NCI-H128 (cell line): ENCODE measurements around the gene PDGFC.

Source experiments
- DNase-seq: peaks from one replicate; lab custom pipeline; 2025; ENCODE audit not compliant: unreplicated experiment; lab: John Stamatoyannopoulos, UW

Gene PDGFC

GRCh38 chr4:156971676-156972378 is at the start of gene PDGFC:
PDGFC (minus strand) TSS chr4:156971799; CDS start chr4:156970903, 896 bp downstream.
- DNase-seq, result no peak

- no peak for DNase-seq
Observed at GRCh38 chr4:157020882-157021281, 49.3 kb upstream of the PDGFC start.

- DNase-seq, result no peak
Observed at GRCh38 chr4:157018920-157019490, 47.4 kb upstream of the PDGFC start.

GRCh38 chr4:157014621-157015591 is 43.3 kb upstream of the PDGFC start:
- DNase-seq, result no peak

GRCh38 chr4:157013656-157014055 is 42.1 kb upstream of the PDGFC start:
- DNase-seq, result no peak

GRCh38 chr4:157012781-157013180 is 41.2 kb upstream of the PDGFC start:
- no peak for DNase-seq

GRCh38 chr4:157012296-157012695 is 40.7 kb upstream of the PDGFC start:
- no peak for DNase-seq

GRCh38 chr4:157010630-157011029 is 39.0 kb upstream of the PDGFC start:
- DNase-seq, result no peak

- DNase-seq, result no peak
Observed at GRCh38 chr4:157005831-157006230, 34.2 kb upstream of the PDGFC start.

- no peak for DNase-seq
Observed at GRCh38 chr4:157005193-157005592, 33.6 kb upstream of the PDGFC start.

- DNase-seq, result no peak
Observed at GRCh38 chr4:157004279-157005161, 32.9 kb upstream of the PDGFC start.

- no peak for DNase-seq
Observed at GRCh38 chr4:156999175-156999517, 27.5 kb upstream of the PDGFC start.

- no peak for DNase-seq
Observed at GRCh38 chr4:156998500-156999174, 27.0 kb upstream of the PDGFC start.

GRCh38 chr4:156992943-156993342 is 21.3 kb upstream of the PDGFC start:
- DNase-seq, result no peak

GRCh38 chr4:156991161-156991560 is 19.6 kb upstream of the PDGFC start:
- DNase-seq, result no peak

GRCh38 chr4:156983366-156983765 is 11.8 kb upstream of the PDGFC start:
- DNase-seq, result no peak

- DNase-seq, result no peak
Observed at GRCh38 chr4:156981262-156981769, 9.7 kb upstream of the PDGFC start.

GRCh38 chr4:156977435-156978160 is 6.0 kb upstream of the PDGFC start:
- DNase-seq, result no peak

GRCh38 chr4:156976147-156976546 is 4.5 kb upstream of the PDGFC start:
- DNase-seq, result no peak
